Epidermal melanocyte (primary cell): ENCODE measurements around the gene GFPT2.

ENCODE experiments used
- DNase-seq: peaks from one replicate; pipeline ENCODE4 v3.0.0; 2011; ENCODE audit warnings: low spot score; ENCODE audit not compliant: insufficient read length

The GFPT2 gene

GRCh38 chr5:180352116-180353047 is 754 bp downstream of the GFPT2 start:
- DNase-seq: no peak

- DNase-seq: no peak
These were observed 2.2 kb downstream of the GFPT2 start for GRCh38 chr5:180350711-180351465.

GRCh38 chr5:180350296-180350695 is 2.8 kb downstream of the GFPT2 start:
- DNase-seq: no peak

- DNase-seq: no peak
These were observed 3.7 kb downstream of the GFPT2 start for GRCh38 chr5:180349391-180349790.

GRCh38 chr5:180348336-180348735 is 4.8 kb downstream of the GFPT2 start:
- DNase-seq: no peak

GRCh38 chr5:180347702-180348101 is 5.4 kb downstream of the GFPT2 start:
- no peak for DNase-seq

- DNase-seq: no peak
These were observed 6.8 kb downstream of the GFPT2 start for GRCh38 chr5:180346358-180346757.

- no peak for DNase-seq
These were observed 7.4 kb downstream of the GFPT2 start for GRCh38 chr5:180345781-180346180.

GRCh38 chr5:180345186-180345585 is 8.0 kb downstream of the GFPT2 start:
- no peak for DNase-seq

- no peak for DNase-seq
These were observed 8.5 kb downstream of the GFPT2 start for GRCh38 chr5:180344696-180344999.

GRCh38 chr5:180343831-180344695 is 9.1 kb downstream of the GFPT2 start:
- no peak for DNase-seq

GRCh38 chr5:180343110-180343830 is 9.9 kb downstream of the GFPT2 start:
- DNase-seq: no peak

- no peak for DNase-seq
These were observed 11.5 kb downstream of the GFPT2 start for GRCh38 chr5:180341595-180341994.

- no peak for DNase-seq
These were observed 12.3 kb downstream of the GFPT2 start for GRCh38 chr5:180340856-180341255.

- no peak for DNase-seq
These were observed 13.5 kb downstream of the GFPT2 start for GRCh38 chr5:180339583-180340183.

GRCh38 chr5:180338001-180338707 is 15.0 kb downstream of the GFPT2 start:
- no peak for DNase-seq

- no peak for DNase-seq
These were observed 16.7 kb downstream of the GFPT2 start for GRCh38 chr5:180336234-180337020.

GRCh38 chr5:180335614-180336233 is 17.4 kb downstream of the GFPT2 start:
- no peak for DNase-seq
